Umbilical cord (tissue), 2 donors: Measurements from ENCODE around the gene SCAI. TPM values are rescaled to one million over a fixed set of nuclear protein-coding genes. Genes with fewer than 3 reads are reported as not detected.
"Not testable (repeated sequence)": the region's sequence is repeated elsewhere in the genome, so short reads cannot be mapped to it uniquely, and the experiment has no call there.

ENCODE experiments used
- DNase-seq: peaks from one replicate; pipeline ENCODE4 v3.0.0-alpha.2; 2015; ENCODE audit warnings: low spot score
- total RNA-seq: library from RNA; depleted of rRNA; stranded (reverse); fragments of >200 nt; gene quantifications from one replicate; pipeline ENCODE4 v1.2.3, GENCODE V29; 2014; ENCODE audit warnings: low replicate concordance; ENCODE audit not compliant: insufficient read depth

The SCAI gene
- total RNA-seq, 1 donor from 2014 or later, result 42.6 TPM

GRCh38 chr9:125150349-125151245 is 7.3 kb upstream of the SCAI start:
- DNase-seq, result no peak

DNA sequence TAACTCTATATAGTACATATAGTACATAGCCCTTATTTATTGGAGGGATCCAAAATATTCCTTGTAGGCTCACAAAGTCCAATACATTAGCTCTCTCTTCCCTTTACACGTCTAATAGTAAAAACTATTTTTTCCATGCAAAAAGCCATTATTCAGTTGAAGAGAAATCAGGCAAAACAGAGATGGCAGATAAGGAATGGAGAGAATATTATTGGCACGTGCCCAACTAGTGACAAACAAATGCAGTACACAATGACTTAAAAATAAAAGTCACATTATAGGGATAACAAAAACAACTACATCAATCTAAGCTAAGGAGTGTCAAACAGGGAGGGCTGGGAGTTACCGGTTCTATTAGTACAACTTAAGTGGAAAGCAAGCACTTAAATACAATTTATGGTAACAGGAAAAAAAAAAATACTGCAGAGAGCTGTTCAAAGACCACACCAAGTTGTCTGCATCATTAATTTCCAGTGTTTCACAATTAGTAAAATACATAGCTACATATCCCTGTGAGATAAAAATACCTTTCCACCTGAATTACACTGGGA is 4.1 kb upstream of the SCAI start:
- DNase-seq, result no peak

GRCh38 chr9:125146247-125146646 is 2.9 kb upstream of the SCAI start:
- no peak for DNase-seq

DNA sequence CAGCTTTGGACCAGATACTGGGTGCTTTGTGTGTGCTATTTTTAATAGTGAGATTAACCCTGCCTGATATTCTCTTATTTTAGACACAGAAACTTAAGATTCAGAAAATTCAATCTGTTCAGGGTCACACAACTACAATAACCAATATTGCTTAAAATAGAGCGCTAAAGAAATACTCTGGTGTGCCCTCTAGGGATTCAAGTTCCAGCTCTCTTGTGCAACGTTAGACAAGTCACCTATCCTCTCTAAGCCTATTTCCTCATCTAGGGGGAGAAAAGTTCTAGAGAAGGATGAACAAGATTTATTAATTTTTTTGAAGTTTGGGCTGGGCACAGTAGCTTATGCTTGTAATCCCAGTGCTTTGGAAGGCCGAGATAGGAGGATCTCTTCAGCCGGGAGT is 2.1 kb upstream of the SCAI start:
- DNase-seq, result no peak

DNA sequence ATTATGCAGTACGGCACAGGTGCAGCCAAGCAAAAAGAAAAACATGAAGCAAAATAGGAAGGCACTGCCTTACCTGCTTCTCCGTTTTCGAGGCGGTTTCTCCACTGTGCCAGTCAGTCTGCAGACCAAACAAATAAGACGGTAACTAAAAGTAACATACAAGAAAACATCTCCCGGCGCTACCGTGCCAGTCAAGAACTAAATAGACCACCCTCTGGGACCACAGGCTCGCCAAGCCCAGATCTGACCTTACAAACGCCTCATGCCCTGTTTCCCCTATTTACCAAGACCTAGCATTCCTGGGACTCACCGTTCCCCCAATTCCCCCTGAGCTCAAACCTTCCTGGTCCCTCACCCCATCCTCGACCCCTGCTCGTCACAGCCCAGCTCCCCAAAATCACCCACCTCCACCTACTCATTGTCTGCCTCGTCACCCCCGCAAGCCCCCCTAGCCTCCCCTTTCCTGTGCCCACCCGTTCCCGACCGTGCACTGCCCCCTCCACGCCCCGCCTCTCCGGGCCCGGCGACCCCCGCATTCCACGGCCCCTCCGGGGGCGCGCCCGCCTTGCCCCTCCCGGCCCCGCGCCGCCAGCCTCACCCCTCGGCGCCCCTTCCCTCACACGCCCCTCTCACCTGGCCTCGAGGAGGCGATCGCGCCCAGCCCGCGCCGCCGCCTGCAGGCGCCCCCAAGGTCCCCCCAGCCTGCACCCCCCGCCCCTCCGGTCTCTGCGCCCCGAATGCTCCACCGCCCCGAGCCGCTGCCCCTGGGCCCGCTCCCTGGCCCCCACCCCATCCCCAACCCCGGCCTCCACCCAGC is 560 bp downstream of the SCAI start:
- DNase-seq, result no peak

DNA sequence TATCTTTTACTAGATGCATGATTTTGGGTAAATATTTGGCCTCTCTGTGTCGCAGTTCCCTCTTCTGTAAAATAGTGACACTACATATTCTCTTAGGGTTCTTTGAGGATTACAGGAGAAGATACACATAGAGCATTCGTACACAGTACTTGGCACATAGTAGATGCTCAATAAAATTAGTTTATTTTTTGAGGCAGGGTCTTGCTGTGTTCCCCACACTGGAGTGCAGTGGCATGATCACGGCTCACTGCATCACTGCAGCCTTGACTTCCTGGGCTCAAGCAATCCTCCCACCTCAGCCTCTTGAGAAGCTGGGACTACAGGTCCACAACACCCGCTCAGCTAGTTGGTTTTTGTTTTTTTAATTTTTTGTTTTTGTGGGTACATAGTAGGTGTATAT is 1.6 kb downstream of the SCAI start:
- DNase-seq, result no peak

DNA sequence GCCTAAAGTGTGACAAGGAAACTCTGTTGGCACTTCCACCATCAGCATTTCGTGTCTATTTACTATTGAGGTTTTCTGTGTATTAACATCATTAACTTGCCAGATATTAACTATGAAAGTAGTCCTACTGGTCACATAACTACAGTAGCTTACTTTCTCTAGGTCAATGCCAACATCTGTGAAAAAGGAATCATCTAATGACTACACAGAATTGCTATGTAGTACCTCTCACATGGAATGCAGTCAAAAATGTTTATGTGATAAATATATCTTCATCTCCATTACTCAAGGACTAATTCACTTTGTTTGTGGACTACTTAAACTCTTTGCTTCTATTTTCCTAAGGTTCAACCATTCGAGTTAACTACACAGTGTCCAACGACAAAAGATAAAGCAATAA is 2.1 kb downstream of the SCAI start:
- no peak for DNase-seq

DNA sequence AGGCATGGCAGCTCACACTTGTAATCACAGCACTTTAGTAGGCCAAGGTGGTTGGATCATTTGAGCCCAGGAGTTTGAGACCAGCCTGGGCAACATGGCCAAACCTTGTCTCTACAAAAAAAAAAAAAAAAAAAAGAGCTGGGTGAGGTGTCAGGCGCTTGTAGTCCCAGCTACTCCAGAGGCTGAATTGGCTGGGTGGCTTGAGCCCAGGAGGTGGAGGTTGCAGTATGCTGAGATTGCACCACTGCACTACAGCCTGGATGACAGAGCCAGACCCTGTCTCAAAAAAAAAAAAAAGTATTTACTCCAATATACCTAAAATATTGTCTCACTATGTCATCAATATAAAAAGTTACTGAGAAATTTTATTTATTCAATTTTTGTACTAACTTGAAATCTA is 2.8 kb downstream of the SCAI start:
- DNase-seq, result no peak

- no peak for DNase-seq
Observed at GRCh38 chr9:125137200-125137599, 6.1 kb downstream of the SCAI start.

DNA sequence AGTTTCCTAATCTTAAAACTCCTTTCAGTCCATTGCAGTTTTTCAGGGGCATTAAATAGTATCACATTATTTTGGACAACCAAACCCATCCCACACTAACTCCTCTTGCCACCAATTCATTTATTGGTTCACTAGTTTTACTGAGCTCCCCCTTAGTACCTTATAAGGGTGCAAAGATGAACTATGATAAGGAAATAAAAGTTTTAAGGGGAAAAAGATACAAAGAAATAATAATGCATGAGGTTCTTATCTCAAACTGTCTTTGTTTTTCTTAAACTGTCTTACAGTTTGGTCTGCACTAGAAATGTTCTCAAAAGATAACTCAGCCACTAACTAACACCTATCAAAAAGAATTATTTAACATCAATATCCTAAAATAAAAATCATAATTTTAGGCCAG is 8.4 kb downstream of the SCAI start:
- no peak for DNase-seq

DNA sequence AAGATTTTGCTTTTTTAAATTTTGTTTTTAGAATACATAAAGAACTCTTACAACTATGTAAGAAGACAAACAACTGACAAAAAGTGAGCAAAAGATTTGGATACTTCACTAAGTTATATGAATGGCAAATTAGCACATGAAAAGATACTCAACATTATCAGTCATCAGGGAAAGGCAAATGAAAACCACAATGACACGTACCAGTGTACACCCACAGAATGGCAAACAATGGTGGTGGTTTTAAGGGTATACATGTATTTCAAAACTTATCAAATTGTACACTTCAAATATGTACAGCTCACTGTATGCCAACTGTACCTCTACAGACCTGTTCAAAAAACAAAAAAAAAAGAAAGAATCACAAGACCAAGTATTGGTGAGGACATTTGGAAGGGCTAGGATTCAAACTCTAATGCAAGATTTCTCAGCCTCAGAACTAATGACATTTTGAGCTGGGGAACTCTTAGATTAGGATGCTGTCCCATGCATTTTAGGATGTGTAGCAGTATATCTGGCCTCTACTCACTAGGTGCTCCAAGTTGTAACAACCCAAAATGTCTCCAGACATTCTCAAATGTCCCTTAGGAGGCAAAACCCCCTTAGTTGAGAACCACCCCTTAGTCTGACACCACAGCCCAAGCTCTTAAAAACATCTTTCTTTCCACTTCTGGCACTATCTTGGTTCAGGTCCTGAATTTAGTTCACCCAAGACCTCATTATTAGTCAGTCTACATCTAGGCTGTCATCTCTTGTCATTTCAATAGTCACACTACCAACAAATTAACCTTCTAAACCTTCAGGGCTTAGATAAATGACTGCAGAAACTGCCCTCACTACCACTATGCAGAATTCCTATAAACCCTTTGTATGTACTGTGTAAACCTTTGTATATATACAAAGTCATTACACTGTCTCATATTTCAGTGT is 9.7 kb downstream of the SCAI start:
- DNase-seq, result no peak

DNA sequence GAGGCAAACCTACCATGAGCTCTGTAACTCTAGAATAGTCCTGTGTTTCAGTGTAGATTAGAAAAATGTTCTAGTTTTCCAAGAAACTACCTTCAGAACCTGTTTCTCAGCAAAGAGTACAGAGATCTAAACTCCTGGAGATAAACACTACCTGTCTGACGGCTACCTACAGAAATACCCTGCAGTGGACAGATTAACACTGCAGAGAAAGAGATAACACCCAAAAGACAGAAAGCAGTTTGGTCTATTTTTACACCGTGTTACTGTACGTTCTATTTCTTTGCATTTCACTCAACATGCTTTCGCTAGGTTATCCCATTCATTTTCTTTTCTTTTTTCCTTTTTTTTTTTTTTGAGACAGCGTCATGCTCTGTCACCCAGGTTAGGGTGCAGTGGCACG is 11.6 kb downstream of the SCAI start:
- DNase-seq, result no peak

DNA sequence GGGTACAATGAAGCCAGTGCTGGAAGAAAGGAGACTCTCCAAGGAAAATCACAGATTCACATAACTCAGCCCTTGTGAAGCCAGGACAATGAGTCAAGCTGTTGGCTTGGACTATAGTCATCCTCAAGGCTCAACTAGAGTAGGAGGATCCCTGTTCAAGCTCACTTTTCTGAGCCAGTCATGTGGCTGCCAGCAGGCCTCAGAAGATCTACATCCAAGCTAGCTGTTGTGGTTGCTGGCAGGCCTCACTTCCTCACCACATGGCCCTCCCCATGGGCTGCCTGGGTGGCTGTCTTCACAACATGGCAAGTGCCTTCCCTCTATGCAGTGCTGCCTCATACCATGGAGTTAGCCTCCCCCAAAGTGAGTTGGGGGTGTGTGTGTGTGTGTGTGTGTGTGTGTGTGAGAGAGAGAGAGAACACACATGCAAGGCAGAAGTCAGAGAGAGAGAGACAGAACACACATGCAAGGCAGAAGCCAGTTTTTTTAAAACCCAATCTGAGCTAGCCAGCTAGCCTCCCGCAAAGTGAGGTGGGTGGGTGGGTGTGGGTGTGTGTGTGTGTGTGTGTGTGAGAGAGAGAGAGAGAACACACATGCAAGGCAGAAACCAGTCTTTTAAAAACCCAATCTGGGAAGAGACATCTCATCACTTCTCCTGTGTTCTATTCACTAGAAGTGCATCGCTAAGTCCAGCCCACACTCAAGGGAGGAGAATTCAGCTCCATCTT is 17.1 kb downstream of the SCAI start:
- peak; percentile 94 for DNase-seq

GRCh38 chr9:125125523-125125922 is 17.8 kb downstream of the SCAI start:
- DNase-seq, result no peak

DNA sequence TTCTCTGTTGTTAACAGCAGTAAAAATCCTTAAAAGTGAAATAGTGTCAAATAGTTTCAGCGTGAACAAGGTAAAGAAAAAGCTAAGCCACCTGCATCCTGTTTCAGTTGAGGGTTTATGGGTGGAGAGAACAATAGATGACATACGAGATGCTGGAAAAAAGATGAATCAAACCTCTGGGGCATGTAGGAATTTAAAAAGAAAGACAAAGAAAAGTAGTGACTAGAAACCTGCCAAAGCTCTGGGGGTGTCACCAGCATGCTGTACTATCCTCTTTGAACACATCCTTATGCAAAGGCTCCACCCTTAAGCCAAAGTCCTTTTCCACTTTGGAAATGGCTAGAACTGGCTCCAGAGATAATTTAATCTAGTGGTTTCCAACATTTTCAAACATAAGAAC is 22.2 kb downstream of the SCAI start:
- no peak for DNase-seq

DNA sequence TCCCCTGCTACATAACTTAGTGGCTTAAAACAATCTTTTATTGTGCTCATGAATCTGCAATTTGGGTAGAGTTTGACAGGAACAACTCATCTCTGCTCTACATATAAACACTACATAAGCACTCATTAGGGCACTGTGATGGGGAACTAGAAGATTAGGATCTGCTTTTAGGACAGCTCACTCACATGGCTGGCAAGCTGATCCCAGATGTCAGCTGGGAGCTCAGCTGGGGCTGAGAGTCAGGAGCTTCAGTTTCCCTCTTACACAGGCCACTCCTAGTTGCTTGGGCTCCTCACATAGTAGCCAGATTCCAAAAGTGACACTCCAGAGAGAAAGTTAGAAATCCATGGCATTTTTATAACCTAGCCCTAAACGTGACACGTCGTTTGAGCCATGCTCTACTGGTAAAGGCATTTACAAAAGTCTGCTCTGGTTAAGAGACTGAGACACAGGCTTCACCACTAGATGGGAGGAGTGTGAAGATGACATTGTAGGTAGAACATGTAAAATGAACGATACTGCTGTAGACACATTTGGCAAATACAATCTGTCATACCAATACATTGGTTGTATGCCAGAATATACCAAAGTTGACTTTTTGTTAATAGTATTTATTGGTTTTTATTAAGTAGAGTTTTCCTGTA is 23.6 kb downstream of the SCAI start:
- peak; percentile 24 for DNase-seq

- DNase-seq, result not testable (repeated sequence)
Observed at GRCh38 chr9:125118696-125119095, 24.6 kb downstream of the SCAI start.

- not testable (repeated sequence) for DNase-seq
Observed at GRCh38 chr9:125114503-125114902, 28.8 kb downstream of the SCAI start.

DNA sequence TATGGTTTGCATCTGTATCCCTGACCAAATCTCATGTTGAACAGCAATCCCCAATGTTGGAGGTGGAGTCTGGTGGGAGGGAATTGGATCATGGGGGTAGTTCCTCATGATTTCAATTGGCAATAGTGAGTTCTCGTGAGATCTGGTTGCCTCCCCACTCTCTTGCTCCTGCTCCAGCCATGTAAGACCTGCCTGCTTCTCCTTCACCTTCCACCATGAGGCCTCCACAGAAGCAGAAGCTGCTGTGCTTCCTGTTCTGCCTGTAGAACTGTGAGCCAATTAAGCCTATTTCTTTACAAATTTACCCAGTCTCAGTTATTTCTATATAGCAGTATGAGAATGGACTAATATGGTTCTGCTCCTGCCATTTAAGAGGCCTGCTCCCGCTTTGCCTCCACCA is 32.9 kb downstream of the SCAI start:
- DNase-seq, result no peak

- not testable (repeated sequence) for DNase-seq
Observed at GRCh38 chr9:125108541-125108940, 34.8 kb downstream of the SCAI start.
